Mesothelial cell of epicardium (in vitro differentiated cells): Measurements from ENCODE around the gene MSH3. TPM values are rescaled to one million over a fixed set of nuclear protein-coding genes. Genes with fewer than 3 reads are reported as not detected.

ENCODE experiments used
- DNase-seq, 2 experiments: peaks; one replicate each; pipeline ENCODE4 v3.0.0; 2021; ENCODE audit warnings: low spot score in 2 of 2; ENCODE audit not compliant: unreplicated experiment in 2 of 2
- H3K27ac Mint-ChIP-seq: 2 replicates; pipeline ENCODE4 v1.8.0; 2021; ENCODE audit warnings: mixed read lengths
- H3K27me3 Mint-ChIP-seq: 2 replicates; pipeline ENCODE4 v1.8.0; 2021; ENCODE audit warnings: low read depth, mixed read lengths
- H3K36me3 Mint-ChIP-seq: 2 replicates; pipeline ENCODE4 v1.8.0; 2021; ENCODE audit warnings: mixed read lengths
- H3K4me1 Mint-ChIP-seq: 2 replicates; pipeline ENCODE4 v1.8.0; 2021; ENCODE audit warnings: mixed read lengths
- H3K4me3 Mint-ChIP-seq: 2 replicates; pipeline ENCODE4 v1.8.0; 2021; ENCODE audit warnings: mild to moderate bottlenecking, moderate library complexity, mixed read lengths
- H3K9me3 Mint-ChIP-seq: 2 replicates; pipeline ENCODE4 v1.8.0; 2021; ENCODE audit warnings: mixed read lengths
- total RNA-seq: library from RNA; stranded (reverse); gene quantifications from 3 replicates; pipeline ENCODE4 v1.2.1, GENCODE V29; 2021
- TF ChIP-seq, protein P1 (sequence below): fragments of 200-600 bp; sonication (generic); IDR thresholded peaks from one replicate; pipeline ENCODE4 v1.5.0; 2021; ENCODE audit warnings: antibody characterized with exemption; ENCODE audit not compliant: unreplicated experiment

MSH3 gene
- total RNA-seq, 1 donor from 2014 or later, result 18.4 TPM

DNA sequence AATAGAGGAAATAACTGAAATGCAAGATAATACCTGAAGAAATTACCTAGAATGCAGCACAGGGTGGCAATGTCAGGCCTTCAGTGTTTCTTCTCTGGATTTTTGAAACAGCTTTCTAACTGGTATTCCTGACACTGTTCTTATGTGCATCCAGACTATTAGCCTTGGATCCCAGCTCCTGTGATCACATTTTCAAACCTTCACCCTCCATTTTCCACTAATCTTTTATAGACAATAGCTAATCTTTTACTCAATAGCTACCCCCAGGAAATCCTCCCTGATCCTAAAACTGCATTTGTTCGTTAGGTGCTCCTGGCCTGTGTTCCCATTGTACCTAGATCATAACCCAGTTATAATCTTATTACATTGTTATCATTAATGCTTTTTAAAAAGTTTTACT lies 101.8 kb downstream of the MSH3 start:
- Mint-ChIP-seq H3K36me3 (peaks cover 15% of the 10 kb centered on the region), H3K4me3 (no peak overlapping the region), H3K9me3 (peaks cover 5% of the 10 kb centered on the region), H3K27ac (no peak overlapping the region), H3K4me1 (peaks cover 4% of the 10 kb centered on the region), H3K27me3 (no peaks in the 10 kb centered on the region)
- TF ChIP-seq, protein P1, sequence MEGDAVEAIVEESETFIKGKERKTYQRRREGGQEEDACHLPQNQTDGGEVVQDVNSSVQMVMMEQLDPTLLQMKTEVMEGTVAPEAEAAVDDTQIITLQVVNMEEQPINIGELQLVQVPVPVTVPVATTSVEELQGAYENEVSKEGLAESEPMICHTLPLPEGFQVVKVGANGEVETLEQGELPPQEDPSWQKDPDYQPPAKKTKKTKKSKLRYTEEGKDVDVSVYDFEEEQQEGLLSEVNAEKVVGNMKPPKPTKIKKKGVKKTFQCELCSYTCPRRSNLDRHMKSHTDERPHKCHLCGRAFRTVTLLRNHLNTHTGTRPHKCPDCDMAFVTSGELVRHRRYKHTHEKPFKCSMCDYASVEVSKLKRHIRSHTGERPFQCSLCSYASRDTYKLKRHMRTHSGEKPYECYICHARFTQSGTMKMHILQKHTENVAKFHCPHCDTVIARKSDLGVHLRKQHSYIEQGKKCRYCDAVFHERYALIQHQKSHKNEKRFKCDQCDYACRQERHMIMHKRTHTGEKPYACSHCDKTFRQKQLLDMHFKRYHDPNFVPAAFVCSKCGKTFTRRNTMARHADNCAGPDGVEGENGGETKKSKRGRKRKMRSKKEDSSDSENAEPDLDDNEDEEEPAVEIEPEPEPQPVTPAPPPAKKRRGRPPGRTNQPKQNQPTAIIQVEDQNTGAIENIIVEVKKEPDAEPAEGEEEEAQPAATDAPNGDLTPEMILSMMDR, result no peak
- DNase-seq, result no peak

DNA sequence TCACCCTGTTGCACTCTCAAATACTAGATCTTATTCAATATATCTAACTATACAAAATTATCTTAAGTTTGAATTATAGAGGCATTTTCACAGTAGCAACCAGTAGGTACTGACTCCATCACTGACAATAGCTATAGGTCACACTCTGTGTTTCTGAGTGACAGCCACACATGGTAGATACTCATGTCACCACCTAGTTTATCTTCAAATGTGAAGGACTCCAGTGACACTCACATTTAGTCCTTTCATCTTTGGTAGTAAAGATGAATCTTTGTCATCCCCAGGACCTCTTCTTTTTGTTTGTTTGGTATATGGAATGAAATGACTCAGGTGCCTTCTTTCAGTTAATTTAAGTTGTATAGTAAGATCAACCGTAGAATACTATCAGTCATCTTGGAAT lies 102.8 kb downstream of the MSH3 start:
- TF ChIP-seq, protein P1, result no peak
- Mint-ChIP-seq H3K36me3 (peaks cover 17% of the 10 kb centered on the region), H3K4me3 (no peak overlapping the region), H3K9me3 (peaks cover 5% of the 10 kb centered on the region), H3K27me3 (no peaks in the 10 kb centered on the region), H3K4me1 (peaks cover 4% of the 10 kb centered on the region), H3K27ac (no peak overlapping the region)
- DNase-seq, result no peak

DNA sequence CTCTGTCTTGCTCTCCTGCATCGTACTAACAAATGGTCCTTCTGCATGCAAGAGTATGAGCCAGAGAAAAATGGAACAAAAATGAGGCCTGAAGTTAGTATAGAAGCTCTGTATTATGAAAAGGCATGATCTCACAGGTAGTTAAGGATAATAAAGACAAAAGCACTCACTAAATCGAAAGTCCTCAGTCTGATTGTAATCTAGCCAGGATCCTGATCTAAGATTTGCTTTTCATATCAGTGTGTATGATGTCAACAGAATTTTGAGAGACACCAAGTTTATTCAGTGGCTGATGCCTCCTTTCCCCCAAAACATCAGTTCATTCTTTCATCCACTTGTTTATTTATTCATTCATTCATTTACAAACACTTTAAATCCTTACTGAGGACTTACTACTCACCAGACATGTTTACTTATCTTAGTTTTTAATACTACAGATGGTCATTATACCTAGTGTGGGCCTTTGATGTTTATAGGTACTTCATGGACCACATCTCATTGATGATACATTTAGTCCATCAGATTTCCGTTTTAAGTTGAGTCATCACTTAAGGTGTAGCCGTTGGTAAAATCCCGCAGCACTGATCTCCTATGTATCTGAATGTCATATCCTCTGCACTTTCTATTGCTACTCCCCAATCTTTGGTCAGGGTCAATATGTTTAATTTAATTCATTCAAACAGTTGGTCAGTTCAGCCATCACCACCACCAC lies 105.6 kb downstream of the MSH3 start:
- TF ChIP-seq, protein P1, result no peak
- H3K27ac Mint-ChIP-seq, result no peak overlapping the region
- H3K27me3 Mint-ChIP-seq, result no peaks in the 10 kb centered on the region
- H3K36me3 Mint-ChIP-seq, result peaks cover 12% of the 10 kb centered on the region
- no peak overlapping the region for H3K4me3 Mint-ChIP-seq
- no peak for DNase-seq
- peaks cover 4% of the 10 kb centered on the region for H3K4me1 Mint-ChIP-seq
- H3K9me3 Mint-ChIP-seq, result peaks cover 5% of the 10 kb centered on the region

DNA sequence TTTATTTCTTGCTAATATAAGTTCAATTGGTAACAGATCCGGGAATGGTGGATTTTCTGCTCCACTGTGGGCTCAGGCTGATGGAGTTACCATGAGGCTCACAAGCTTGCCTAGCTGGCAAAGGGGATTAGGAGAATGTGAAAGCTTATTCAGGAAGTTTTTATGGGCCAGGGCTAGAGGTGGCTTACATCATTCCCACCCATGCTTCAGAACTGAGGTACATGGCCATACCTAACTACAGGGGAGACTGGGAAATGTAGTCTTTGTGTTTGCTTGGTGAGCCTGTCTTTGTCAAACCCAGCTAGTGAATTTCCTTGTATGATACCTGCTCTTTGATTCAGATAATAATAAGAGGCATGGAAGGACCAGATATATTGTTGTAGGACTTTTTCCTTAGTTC lies 106.2 kb downstream of the MSH3 start:
- Mint-ChIP-seq H3K4me3 (no peak overlapping the region), H3K27me3 (no peaks in the 10 kb centered on the region), H3K36me3 (peaks cover 12% of the 10 kb centered on the region), H3K27ac (no peak overlapping the region), H3K9me3 (peaks cover 8% of the 10 kb centered on the region), H3K4me1 (peaks cover under 1% of the 10 kb centered on the region)
- TF ChIP-seq, protein P1, result no peak
- no peak for DNase-seq

DNA sequence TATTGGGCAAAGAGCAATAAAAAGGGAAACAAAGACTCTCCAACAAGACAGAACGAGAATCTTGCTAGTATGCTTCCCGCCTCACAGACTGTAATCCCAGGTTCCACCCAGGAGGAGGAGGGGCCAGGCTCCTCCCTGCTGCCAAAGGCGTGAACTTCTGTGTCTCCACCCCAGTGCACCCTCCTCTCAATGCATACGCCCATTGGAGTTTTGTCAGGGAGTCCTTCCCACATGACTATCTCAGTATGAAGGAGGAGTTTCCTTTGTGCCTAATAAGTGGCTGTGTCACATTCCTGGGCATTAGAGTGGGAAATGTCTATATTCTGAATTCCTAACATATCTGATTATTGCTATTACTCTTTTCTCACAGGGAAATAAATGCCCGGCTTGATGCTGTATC lies 106.7 kb downstream of the MSH3 start:
- no peaks in the 10 kb centered on the region for H3K27me3 Mint-ChIP-seq

More for the DNA sequence above, 106.7 kb downstream of the MSH3 start:
- H3K4me1 Mint-ChIP-seq, result no peaks in the 10 kb centered on the region
- peaks cover 12% of the 10 kb centered on the region for H3K36me3 Mint-ChIP-seq
- no peak overlapping the region for H3K27ac Mint-ChIP-seq
- H3K9me3 Mint-ChIP-seq, result peaks cover 10% of the 10 kb centered on the region
- TF ChIP-seq, protein P1, result no peak
- no peak for DNase-seq
- H3K4me3 Mint-ChIP-seq, result no peak overlapping the region
